CD14-positive monocyte (primary cell): ENCODE data around the gene HTRA2. TPM values are rescaled to one million over a fixed set of nuclear protein-coding genes. Genes with fewer than 3 reads are reported as not detected.
"Not testable (repeated sequence)": the region's sequence is repeated elsewhere in the genome, so short reads cannot be mapped to it uniquely, and the experiment has no call there.

Experiments used
- DNase-seq, 3 donors: peaks; one replicate each; pipeline ENCODE4 v3.0.0-alpha.2; 2011 to 2022
- H2AFZ ChIP-seq: 2 replicates; pipeline ENCODE4 v1.6.0; 2012; ENCODE audit warnings: mild to moderate bottlenecking, low read depth, low read length, inconsistent platforms; ENCODE audit not compliant: insufficient read depth, poor library complexity, severe bottlenecking
- H3K27ac ChIP-seq, 2 donors: 1 replicate in 1 of 2; 2 replicates in 1 of 2; pipeline ENCODE4 v1.5.1; 2012 to 2013; ENCODE audit warnings: low read length in 2 of 2, control low read depth in 1 of 2, inconsistent platforms in 1 of 2, low read depth in 1 of 2, mild to moderate bottlenecking in 1 of 2
- H3K27me3 ChIP-seq, 2 donors: one replicate each; pipeline versions ENCODE4 v1.6.0 to v1.6.1; 2011 to 2013; ENCODE audit warnings: low read length in 2 of 2; ENCODE audit not compliant: control insufficient read depth in 2 of 2, insufficient read depth in 2 of 2
- H3K36me3 ChIP-seq, 2 donors: replicated peaks in 1 of 2; 1 replicate in 1 of 2; 2 replicates in 1 of 2; pipeline versions ENCODE4 v1.5.1 to v1.6.1; 2012 to 2013; ENCODE audit warnings: low read length in 2 of 2, control low read depth in 1 of 2, inconsistent platforms in 1 of 2, mild to moderate bottlenecking in 1 of 2; ENCODE audit not compliant: insufficient read depth in 2 of 2, control insufficient read depth in 1 of 2
- H3K4me1 ChIP-seq, 2 donors: 1 replicate in 1 of 2; 2 replicates in 1 of 2; pipeline versions ENCODE4 v1.5.1 to v1.6.1; 2012 to 2013; ENCODE audit warnings: low read length in 2 of 2, control low read depth in 1 of 2, inconsistent platforms in 1 of 2, mild to moderate bottlenecking in 1 of 2, moderate library complexity in 1 of 2; ENCODE audit not compliant: insufficient read depth in 2 of 2, control insufficient read depth in 1 of 2
- H3K4me2 ChIP-seq: replicated peaks from 2 replicates; pipeline ENCODE3; 2012; ENCODE audit warnings: low read length, moderate library complexity, mild to moderate bottlenecking; ENCODE audit not compliant: poor library complexity, severe bottlenecking; ENCODE audit errors: extremely low read depth
- H3K4me3 ChIP-seq, 3 experiments: fragments of 200-600 bp in 1 of 3; sonication (generic) in 1 of 3; replicated peaks in 1 of 3; 1 replicate in 2 of 3; 2 replicates in 1 of 3; pipeline ENCODE4 v1.5.1; 2011 to 2013; ENCODE audit warnings: low read length in 3 of 3, mild to moderate bottlenecking in 3 of 3, control low read depth in 2 of 3, low read depth in 2 of 3, inconsistent platforms in 1 of 3, moderate library complexity in 1 of 3
- H3K79me2 ChIP-seq: 2 replicates; pipeline ENCODE4 v1.6.0; 2012; ENCODE audit warnings: mild to moderate bottlenecking, control low read depth, inconsistent platforms, low read length, moderate library complexity; ENCODE audit not compliant: insufficient read depth
- H3K9ac ChIP-seq: 2 replicates; pipeline ENCODE4 v1.6.0; 2017; ENCODE audit warnings: low read length, mild to moderate bottlenecking; ENCODE audit not compliant: insufficient read depth, poor library complexity, severe bottlenecking
- H3K9me3 ChIP-seq, 2 donors: replicated peaks in 1 of 2; 1 replicate in 1 of 2; 2 replicates in 1 of 2; pipeline versions ENCODE4 v1.5.1 to v1.6.1; 2012 to 2013; ENCODE audit warnings: low read length in 2 of 2, control low read depth in 1 of 2; ENCODE audit not compliant: control insufficient read depth in 1 of 2, insufficient read depth in 1 of 2
- H4K20me1 ChIP-seq: 2 replicates; pipeline ENCODE4 v1.6.0; 2012; ENCODE audit warnings: mild to moderate bottlenecking, low read length, control low read depth, moderate library complexity; ENCODE audit not compliant: insufficient read depth
- H3K27ac Mint-ChIP-seq, 7 donors: one replicate each; pipeline ENCODE4 v1.8.0; 2020; ENCODE audit warnings: mild to moderate bottlenecking in 7 of 7, mixed read lengths in 7 of 7, moderate library complexity in 6 of 7, inconsistent platforms in 2 of 7
- H3K27me3 Mint-ChIP-seq, 3 donors: one replicate each; pipeline ENCODE4 v1.8.0; 2021 to 2022; ENCODE audit warnings: low read depth in 3 of 3, mild to moderate bottlenecking in 3 of 3, mixed read lengths in 3 of 3, moderate library complexity in 3 of 3, inconsistent platforms in 1 of 3
- H3K36me3 Mint-ChIP-seq, 2 donors: one replicate each; pipeline ENCODE4 v1.8.0; 2020; ENCODE audit warnings: mixed read lengths in 2 of 2, inconsistent platforms in 1 of 2, mild to moderate bottlenecking in 1 of 2
- H3K4me1 Mint-ChIP-seq: one replicate; pipeline ENCODE4 v1.8.0; 2020; ENCODE audit warnings: mild to moderate bottlenecking, mixed read lengths
- H3K4me3 Mint-ChIP-seq, 2 donors: one replicate each; pipeline ENCODE4 v1.8.0; 2020; ENCODE audit warnings: mild to moderate bottlenecking in 2 of 2, mixed read lengths in 2 of 2, moderate library complexity in 1 of 2
- H3K9me3 Mint-ChIP-seq, 7 donors: one replicate each; pipeline ENCODE4 v1.8.0; 2020 to 2022; ENCODE audit warnings: mixed read lengths in 7 of 7, mild to moderate bottlenecking in 6 of 7, moderate library complexity in 6 of 7, inconsistent platforms in 2 of 7
- WGBS: methylation state at CpG from one replicate; pipeline ENCODE4 v1.1.5; 2013; ENCODE audit warnings: missing lambda C conversion rate; ENCODE audit not compliant: insufficient coverage; 5-methylcytosine and 5-hydroxymethylcytosine counted together
- intact Hi-C, 2 donors: fragments of 100-400 bp; cut with micrococcal nuclease; formaldehyde crosslinking; loops; one replicate each; pipeline versions ENCODE4 v1.15.0 to v1.15.1; 2023
- polyA plus RNA-seq, 3 donors: library from polyadenylated mRNA; depleted of rRNA in 1 of 3; unstranded in 2 of 3; stranded (reverse) in 1 of 3; fragments of 300-500 nt in 2 of 3; fragments of >200 nt in 1 of 3; fragmentation: Illumina TruSeq in 2 of 3; gene quantifications; 1 replicate in 2 of 3; 2 replicates in 1 of 3; pipeline ENCODE4 v1.2.3, GENCODE V29; 2012 to 2021
- TF ChIP-seq, protein P1 (sequence below): fragments of 200-600 bp; IDR thresholded peaks from one replicate; pipeline ENCODE4 v1.8.0; 2022; ENCODE audit warnings: antibody characterized with exemption, mild to moderate bottlenecking

The HTRA2 gene
- polyA plus RNA-seq, 3 donors = 11.3 to 20.5 (median 15.0) TPM

DNA sequence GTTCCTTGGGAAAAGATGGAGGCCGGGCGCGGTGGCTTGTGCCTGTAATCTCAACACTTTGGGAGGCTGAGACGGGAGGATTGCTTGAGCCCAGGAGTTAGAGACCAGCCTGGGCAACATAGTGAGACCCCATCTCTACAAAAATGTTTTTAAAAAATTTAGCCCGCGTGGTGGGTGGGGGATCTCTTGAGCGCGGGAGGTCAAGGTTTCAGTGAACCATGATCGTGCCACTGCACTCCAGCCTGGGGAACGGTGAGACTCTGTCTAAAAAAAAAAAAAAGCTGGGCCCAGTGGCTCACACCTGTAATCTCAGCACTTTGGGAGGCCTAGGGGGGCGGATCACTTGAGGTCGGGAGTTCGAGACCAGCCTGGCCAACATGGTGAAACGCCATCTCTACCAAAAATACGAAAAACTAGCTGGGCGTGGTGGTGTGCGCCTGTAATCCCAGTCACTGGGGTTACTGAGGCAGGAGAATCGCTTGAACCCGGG is 46.0 kb upstream of the HTRA2 start:
- H3K9ac ChIP-seq = peak overlapping the region; percentile 76
- H3K79me2 ChIP-seq = peaks cover 49% of the 10 kb centered on the region
- H3K9me3 ChIP-seq, H3K27me3 Mint-ChIP-seq, DNase-seq, H3K27me3 ChIP-seq, H3K9me3 Mint-ChIP-seq: not testable (repeated sequence)
- peaks cover 24 to 32% of the 10 kb centered on the region in 2 donors for H3K4me1 ChIP-seq
- peak overlapping the region in 1 of 2 donors; percentile 90 for H3K27ac ChIP-seq
- peak overlapping the region; percentile 100 for H3K4me3 Mint-ChIP-seq
- peak overlapping the region; percentile 98 for H2AFZ ChIP-seq
- H4K20me1 ChIP-seq = peaks cover 20% of the 10 kb centered on the region
- peaks cover 34 to 53% of the 10 kb centered on the region in 2 donors for H3K36me3 Mint-ChIP-seq
- intact Hi-C loops = loop anchor here (2.0 to 5.0 kb wide), 5 partner anchors 29 to 103 kb away; partner anchors contain the start of genes AUP1 (in 2 of the 2), HTRA2 (in 2 of the 2), DQX1 (in 1 of the 2) and INO80B (in 1 of the 2)
- peaks cover 29% of the 10 kb centered on the region for H3K4me1 Mint-ChIP-seq
- 87% methylated on average over 9 of the region's 19 CpGs for WGBS
- peak overlapping the region in 2 of 3 experiments; percentile 86 to 94 for H3K4me3 ChIP-seq
- H3K27ac Mint-ChIP-seq = peak overlapping the region in 3 of 7 donors; percentile 64 to 100 (median 99)
- H3K4me2 ChIP-seq = peak overlapping the region; percentile 95
- peaks cover 18 to 47% of the 10 kb centered on the region in 2 donors for H3K36me3 ChIP-seq

DNA sequence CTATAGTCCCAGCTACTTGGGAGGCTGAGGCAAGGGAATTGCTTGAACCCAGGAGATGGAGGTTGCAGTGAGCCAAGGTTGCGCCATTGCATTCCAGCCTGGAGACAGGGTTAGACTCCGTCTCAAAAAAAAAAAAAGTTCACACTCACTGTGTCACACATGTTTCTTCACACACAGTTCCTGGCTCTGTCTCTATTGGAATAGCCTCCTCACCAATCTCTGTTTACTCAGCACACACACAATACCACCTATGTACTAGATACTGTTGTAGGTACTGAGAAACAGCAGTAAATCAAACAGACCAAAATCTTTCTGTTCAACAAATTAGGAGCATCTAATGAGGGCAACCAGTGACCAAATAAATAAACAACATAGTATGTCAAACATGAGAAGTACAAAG is 43.6 kb upstream of the HTRA2 start:
- Mint-ChIP-seq H3K27ac (peak overlapping the region in 1 of 7 donors; percentile 10), H3K9me3 (no peaks in the 10 kb centered on the region), H3K36me3 (peaks cover 40 to 53% of the 10 kb centered on the region in 2 donors), H3K4me1 (peaks cover 17% of the 10 kb centered on the region), H3K27me3 (peaks cover 0 to 2% (median 0%) of the 10 kb centered on the region in 3 donors), H3K4me3 (no peak overlapping the region)
- H4K20me1 ChIP-seq = peaks cover 11% of the 10 kb centered on the region
- WGBS = no CpG with 5 or more reads among the region's 2 CpGs
- peaks cover 34% of the 10 kb centered on the region for H3K79me2 ChIP-seq
- TF ChIP-seq, protein P1, sequence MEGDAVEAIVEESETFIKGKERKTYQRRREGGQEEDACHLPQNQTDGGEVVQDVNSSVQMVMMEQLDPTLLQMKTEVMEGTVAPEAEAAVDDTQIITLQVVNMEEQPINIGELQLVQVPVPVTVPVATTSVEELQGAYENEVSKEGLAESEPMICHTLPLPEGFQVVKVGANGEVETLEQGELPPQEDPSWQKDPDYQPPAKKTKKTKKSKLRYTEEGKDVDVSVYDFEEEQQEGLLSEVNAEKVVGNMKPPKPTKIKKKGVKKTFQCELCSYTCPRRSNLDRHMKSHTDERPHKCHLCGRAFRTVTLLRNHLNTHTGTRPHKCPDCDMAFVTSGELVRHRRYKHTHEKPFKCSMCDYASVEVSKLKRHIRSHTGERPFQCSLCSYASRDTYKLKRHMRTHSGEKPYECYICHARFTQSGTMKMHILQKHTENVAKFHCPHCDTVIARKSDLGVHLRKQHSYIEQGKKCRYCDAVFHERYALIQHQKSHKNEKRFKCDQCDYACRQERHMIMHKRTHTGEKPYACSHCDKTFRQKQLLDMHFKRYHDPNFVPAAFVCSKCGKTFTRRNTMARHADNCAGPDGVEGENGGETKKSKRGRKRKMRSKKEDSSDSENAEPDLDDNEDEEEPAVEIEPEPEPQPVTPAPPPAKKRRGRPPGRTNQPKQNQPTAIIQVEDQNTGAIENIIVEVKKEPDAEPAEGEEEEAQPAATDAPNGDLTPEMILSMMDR = no peak
- DNase-seq = no peak
- H3K9me3 ChIP-seq = no peaks in the 10 kb centered on the region
- no peaks in the 10 kb centered on the region for H3K27me3 ChIP-seq
- H2AFZ ChIP-seq = no peak overlapping the region
- no peak overlapping the region for H3K9ac ChIP-seq
- peaks cover 19 to 25% of the 10 kb centered on the region in 2 donors for H3K4me1 ChIP-seq
- H3K4me3 ChIP-seq = no peak overlapping the region
- H3K4me2 ChIP-seq = no peak overlapping the region
- intact Hi-C loops = no loop called here
- peaks cover 32 to 54% of the 10 kb centered on the region in 2 donors for H3K36me3 ChIP-seq
- H3K27ac ChIP-seq = no peak overlapping the region
